Upper lobe of left lung (tissue), 4 donors: ENCODE results near the gene ACSBG1.
"Not testable (repeated sequence)": the region's sequence is repeated elsewhere in the genome, so short reads cannot be mapped to it uniquely, and the experiment has no call there.

Experiments used
- POLR2A ChIP-seq, 4 donors: fragments of 450-650 bp; IDR thresholded peaks; one replicate each; pipeline ENCODE4 v1.5.1; 2016 to 2017; ENCODE audit warnings: antibody characterized with exemption in 4 of 4, mild to moderate bottlenecking in 2 of 4
- TF ChIP-seq, protein P1 (sequence below), 6 experiments: fragments of 450-650 bp in 4 of 6; fragments of 200-600 bp in 2 of 6; sonication (generic) in 2 of 6; IDR thresholded peaks; one replicate each; pipeline ENCODE4 v1.5.1; 2016 to 2019; ENCODE audit warnings: antibody characterized with exemption in 6 of 6

DNA sequence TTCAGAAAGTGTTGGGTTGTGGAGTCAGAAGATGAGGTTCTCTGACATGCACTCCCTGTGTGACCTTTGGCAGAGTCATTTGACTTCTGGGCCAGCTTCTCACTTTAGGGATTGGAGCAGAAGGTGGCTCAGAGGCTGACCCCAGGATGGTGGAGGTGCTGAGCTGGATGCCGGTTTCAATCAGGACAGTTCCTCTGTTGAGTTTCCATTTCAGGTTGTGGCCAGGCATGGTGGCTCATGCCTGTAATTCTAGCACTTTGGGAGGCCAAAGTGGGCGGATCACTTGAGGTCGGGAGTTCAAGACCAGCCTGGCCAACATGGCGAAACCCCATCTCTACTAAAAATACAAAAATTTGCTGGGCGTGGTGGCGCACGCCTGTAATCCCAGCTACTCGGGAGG is 83.3 kb downstream of the ACSBG1 start:
- TF ChIP-seq, protein P1, sequence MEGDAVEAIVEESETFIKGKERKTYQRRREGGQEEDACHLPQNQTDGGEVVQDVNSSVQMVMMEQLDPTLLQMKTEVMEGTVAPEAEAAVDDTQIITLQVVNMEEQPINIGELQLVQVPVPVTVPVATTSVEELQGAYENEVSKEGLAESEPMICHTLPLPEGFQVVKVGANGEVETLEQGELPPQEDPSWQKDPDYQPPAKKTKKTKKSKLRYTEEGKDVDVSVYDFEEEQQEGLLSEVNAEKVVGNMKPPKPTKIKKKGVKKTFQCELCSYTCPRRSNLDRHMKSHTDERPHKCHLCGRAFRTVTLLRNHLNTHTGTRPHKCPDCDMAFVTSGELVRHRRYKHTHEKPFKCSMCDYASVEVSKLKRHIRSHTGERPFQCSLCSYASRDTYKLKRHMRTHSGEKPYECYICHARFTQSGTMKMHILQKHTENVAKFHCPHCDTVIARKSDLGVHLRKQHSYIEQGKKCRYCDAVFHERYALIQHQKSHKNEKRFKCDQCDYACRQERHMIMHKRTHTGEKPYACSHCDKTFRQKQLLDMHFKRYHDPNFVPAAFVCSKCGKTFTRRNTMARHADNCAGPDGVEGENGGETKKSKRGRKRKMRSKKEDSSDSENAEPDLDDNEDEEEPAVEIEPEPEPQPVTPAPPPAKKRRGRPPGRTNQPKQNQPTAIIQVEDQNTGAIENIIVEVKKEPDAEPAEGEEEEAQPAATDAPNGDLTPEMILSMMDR (IDR thresholded peaks at IDR 0.05), result not testable (repeated sequence)
- TF ChIP-seq POLR2A (IDR thresholded peaks at IDR 0.05), result not testable (repeated sequence)
